A673 (cell line): ENCODE measurements around the gene MELTF.

Experiments
- EZH2 ChIP-seq: fragments of 200-600 bp; sonication (generic); IDR thresholded peaks from 2 replicates; pipeline ENCODE4 v1.6.1; 2017; ENCODE audit warnings: borderline replicate concordance, low read depth, mild to moderate bottlenecking, mixed read lengths, antibody characterized with exemption, low read length; ENCODE audit not compliant: poor library complexity, severe bottlenecking
- TF ChIP-seq, protein P1 (sequence below): fragments of 300-800, 200-600 bp; sonication (generic); conservative IDR thresholded peaks from 2 replicates; pipeline ENCODE4 v1.5.1; 2017; ENCODE audit warnings: low read depth, mild to moderate bottlenecking, antibody characterized with exemption, low read length, moderate library complexity, mixed read lengths

DNA sequence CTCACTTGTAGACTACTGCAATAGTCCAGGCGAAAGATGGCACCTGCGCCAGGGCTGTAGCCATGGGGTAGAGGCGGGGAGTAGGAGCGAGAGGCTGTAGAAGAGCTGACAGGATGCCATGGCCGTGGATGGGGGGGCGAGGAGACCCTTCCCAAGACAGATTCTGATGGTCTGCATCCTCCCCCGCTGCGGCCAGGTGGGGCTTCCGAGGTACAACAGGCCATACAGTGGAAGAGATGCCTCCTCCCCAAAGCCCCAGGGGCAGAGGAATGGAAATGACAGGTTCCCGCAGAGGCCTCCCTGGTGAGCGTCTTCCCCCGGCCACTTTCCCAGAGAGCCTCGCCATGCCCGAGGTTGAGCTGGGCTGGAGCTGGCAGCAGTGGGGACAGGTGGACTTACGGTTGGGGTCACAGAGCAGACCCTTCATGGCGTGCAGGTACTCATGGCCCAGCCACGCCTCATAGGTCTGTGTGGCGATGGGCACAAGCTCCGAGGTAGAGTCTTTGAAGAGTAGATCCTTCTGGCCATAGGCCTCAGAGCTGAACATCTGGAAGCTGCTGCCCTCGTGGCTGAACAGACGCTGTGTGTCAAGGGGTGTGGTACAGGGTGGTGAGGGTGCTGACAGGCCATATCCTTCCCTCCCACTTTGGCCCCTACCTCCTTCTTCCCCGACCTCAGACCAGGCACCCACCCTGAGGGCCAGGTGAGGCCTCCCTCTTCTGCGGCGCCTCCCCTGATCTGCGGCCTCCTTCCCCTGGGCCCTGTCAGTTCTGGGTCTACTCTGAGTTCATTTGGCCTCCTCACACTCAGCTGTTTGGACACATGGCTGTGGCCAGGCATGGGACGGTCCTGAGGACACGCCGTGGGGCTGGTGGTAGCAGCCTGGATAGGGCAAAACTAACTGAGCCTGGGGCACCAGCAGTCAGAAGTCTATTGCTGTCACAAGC, 13.6 kb downstream of the MELTF start:
- TF ChIP-seq EZH2 = no peak
- TF ChIP-seq, protein P1, sequence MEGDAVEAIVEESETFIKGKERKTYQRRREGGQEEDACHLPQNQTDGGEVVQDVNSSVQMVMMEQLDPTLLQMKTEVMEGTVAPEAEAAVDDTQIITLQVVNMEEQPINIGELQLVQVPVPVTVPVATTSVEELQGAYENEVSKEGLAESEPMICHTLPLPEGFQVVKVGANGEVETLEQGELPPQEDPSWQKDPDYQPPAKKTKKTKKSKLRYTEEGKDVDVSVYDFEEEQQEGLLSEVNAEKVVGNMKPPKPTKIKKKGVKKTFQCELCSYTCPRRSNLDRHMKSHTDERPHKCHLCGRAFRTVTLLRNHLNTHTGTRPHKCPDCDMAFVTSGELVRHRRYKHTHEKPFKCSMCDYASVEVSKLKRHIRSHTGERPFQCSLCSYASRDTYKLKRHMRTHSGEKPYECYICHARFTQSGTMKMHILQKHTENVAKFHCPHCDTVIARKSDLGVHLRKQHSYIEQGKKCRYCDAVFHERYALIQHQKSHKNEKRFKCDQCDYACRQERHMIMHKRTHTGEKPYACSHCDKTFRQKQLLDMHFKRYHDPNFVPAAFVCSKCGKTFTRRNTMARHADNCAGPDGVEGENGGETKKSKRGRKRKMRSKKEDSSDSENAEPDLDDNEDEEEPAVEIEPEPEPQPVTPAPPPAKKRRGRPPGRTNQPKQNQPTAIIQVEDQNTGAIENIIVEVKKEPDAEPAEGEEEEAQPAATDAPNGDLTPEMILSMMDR = no peak
